Astrocyte (in vitro differentiated cells and primary cell): ENCODE results near the gene CEP250. TPM values are rescaled to one million over a fixed set of nuclear protein-coding genes. Genes with fewer than 3 reads are reported as not detected.
"Not testable (repeated sequence)": the region's sequence is repeated elsewhere in the genome, so short reads cannot be mapped to it uniquely, and the experiment has no call there.

Source experiments
- DNase-seq: peaks from one replicate; pipeline ENCODE4 v3.0.0-alpha.2; 2010; ENCODE audit warnings: low read depth
- FAIRE-seq: peaks from 2 replicates; lab custom pipeline; 2011; peaks lifted over from hg19 to GRCh38; lab: Jason Lieb, UNC
- H2AFZ ChIP-seq: 2 replicates; pipeline ENCODE4 v1.6.0; 2012; ENCODE audit warnings: low read depth, low read length, inconsistent platforms
- H3K27ac ChIP-seq: 2 replicates; pipeline ENCODE4 v1.5.1; 2011; ENCODE audit warnings: low read depth, low read length, inconsistent platforms
- H3K27me3 ChIP-seq: 2 replicates; pipeline ENCODE4 v1.6.0; 2011; ENCODE audit warnings: low read length, inconsistent platforms; ENCODE audit not compliant: insufficient read depth
- H3K36me3 ChIP-seq: 2 replicates; pipeline ENCODE4 v1.5.1; 2011; ENCODE audit warnings: low read length, inconsistent platforms; ENCODE audit not compliant: insufficient read depth
- H3K4me1 ChIP-seq: 2 replicates; pipeline ENCODE4 v1.5.1; 2011; ENCODE audit warnings: low read length, inconsistent platforms; ENCODE audit not compliant: insufficient read depth
- H3K4me2 ChIP-seq: 2 replicates; pipeline ENCODE4 v1.6.0; 2012; ENCODE audit warnings: low read length, inconsistent platforms
- H3K4me3 ChIP-seq: 2 replicates; pipeline ENCODE4 v1.5.1; 2011; ENCODE audit warnings: low read depth, mild to moderate bottlenecking, low read length, inconsistent platforms; ENCODE audit not compliant: insufficient read depth
- H3K79me2 ChIP-seq: 2 replicates; pipeline ENCODE4 v1.6.0; 2012; ENCODE audit warnings: mild to moderate bottlenecking, low read length, inconsistent platforms; ENCODE audit not compliant: insufficient read depth
- H3K9ac ChIP-seq: 2 replicates; pipeline ENCODE4 v1.6.0; 2012; ENCODE audit warnings: mild to moderate bottlenecking, low read length, inconsistent platforms
- H3K9me3 ChIP-seq: 2 replicates; pipeline ENCODE4 v1.5.1; 2012; ENCODE audit warnings: low read depth, mild to moderate bottlenecking, low read length, inconsistent platforms; ENCODE audit not compliant: insufficient read depth
- H4K20me1 ChIP-seq: 2 replicates; pipeline ENCODE4 v1.6.0; 2012; ENCODE audit warnings: low read length, inconsistent platforms; ENCODE audit not compliant: insufficient read depth
- H3K27ac Mint-ChIP-seq: one replicate; pipeline ENCODE4 v1.8.0; 2021; ENCODE audit warnings: mild to moderate bottlenecking, mixed read lengths; ENCODE audit not compliant: unreplicated experiment
- H3K27me3 Mint-ChIP-seq: one replicate; pipeline ENCODE4 v1.8.0; 2021; ENCODE audit warnings: low read depth, mixed read lengths; ENCODE audit not compliant: unreplicated experiment
- H3K36me3 Mint-ChIP-seq: one replicate; pipeline ENCODE4 v1.8.0; 2021; ENCODE audit warnings: low read depth, mixed read lengths; ENCODE audit not compliant: unreplicated experiment
- H3K4me1 Mint-ChIP-seq: one replicate; pipeline ENCODE4 v1.8.0; 2021; ENCODE audit warnings: low read depth, mixed read lengths; ENCODE audit not compliant: unreplicated experiment
- H3K4me3 Mint-ChIP-seq: one replicate; pipeline ENCODE4 v1.8.0; 2021; ENCODE audit warnings: mild to moderate bottlenecking, moderate library complexity, mixed read lengths; ENCODE audit not compliant: unreplicated experiment
- H3K9me3 Mint-ChIP-seq: one replicate; pipeline ENCODE4 v1.8.0; 2021; ENCODE audit warnings: mild to moderate bottlenecking, mixed read lengths; ENCODE audit not compliant: unreplicated experiment
- EZH2 ChIP-seq: IDR thresholded peaks from 2 replicates; pipeline ENCODE4 v1.6.1; 2012; ENCODE audit warnings: mild to moderate bottlenecking, low read length, inconsistent platforms; ENCODE audit not compliant: insufficient read depth
- total RNA-seq: library from RNA; stranded (reverse); gene quantifications from 2 replicates; pipeline ENCODE4 v1.2.1, GENCODE V29; 2021
- TF ChIP-seq, protein P1 (sequence below): IDR thresholded peaks from 2 replicates; pipeline ENCODE4 v1.5.1; 2011; ENCODE audit warnings: low read depth, mild to moderate bottlenecking, inconsistent platforms, low read length, moderate library complexity; ENCODE audit not compliant: insufficient read depth

CEP250 gene
- total RNA-seq, 1 donor from 2014 or later = 107 TPM

- Mint-ChIP-seq H3K9me3 (no peaks in the 10 kb centered on the region), H3K4me3 (peak overlapping the region; percentile 94), H3K27ac (peak overlapping the region; percentile 59), H3K4me1 (peaks cover 2% of the 10 kb centered on the region), H3K36me3 (peaks cover 12% of the 10 kb centered on the region), H3K27me3 (no peaks in the 10 kb centered on the region)
- Histone ChIP-seq H2AFZ (no peak overlapping the region), H3K4me3 (peak overlapping the region; percentile 89), H3K4me1 (peaks cover 11% of the 10 kb centered on the region), H3K9me3 (no peaks in the 10 kb centered on the region), H3K4me2 (peak overlapping the region; percentile 91), H4K20me1 (no peaks in the 10 kb centered on the region), H3K27ac (no peak overlapping the region), H3K27me3 (no peaks in the 10 kb centered on the region), H3K36me3 (peaks cover 9% of the 10 kb centered on the region), H3K79me2 (peaks cover 10% of the 10 kb centered on the region), H3K9ac (no peak overlapping the region)
- TF ChIP-seq EZH2 = no peak
- TF ChIP-seq, protein P1, sequence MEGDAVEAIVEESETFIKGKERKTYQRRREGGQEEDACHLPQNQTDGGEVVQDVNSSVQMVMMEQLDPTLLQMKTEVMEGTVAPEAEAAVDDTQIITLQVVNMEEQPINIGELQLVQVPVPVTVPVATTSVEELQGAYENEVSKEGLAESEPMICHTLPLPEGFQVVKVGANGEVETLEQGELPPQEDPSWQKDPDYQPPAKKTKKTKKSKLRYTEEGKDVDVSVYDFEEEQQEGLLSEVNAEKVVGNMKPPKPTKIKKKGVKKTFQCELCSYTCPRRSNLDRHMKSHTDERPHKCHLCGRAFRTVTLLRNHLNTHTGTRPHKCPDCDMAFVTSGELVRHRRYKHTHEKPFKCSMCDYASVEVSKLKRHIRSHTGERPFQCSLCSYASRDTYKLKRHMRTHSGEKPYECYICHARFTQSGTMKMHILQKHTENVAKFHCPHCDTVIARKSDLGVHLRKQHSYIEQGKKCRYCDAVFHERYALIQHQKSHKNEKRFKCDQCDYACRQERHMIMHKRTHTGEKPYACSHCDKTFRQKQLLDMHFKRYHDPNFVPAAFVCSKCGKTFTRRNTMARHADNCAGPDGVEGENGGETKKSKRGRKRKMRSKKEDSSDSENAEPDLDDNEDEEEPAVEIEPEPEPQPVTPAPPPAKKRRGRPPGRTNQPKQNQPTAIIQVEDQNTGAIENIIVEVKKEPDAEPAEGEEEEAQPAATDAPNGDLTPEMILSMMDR = no peak
- DNase-seq (no peak), FAIRE-seq (no peak)
Measured at GRCh38 chr20:35542990-35543389, 87.6 kb downstream of the CEP250 start.

GRCh38 chr20:35544436-35544835 lies 89.0 kb downstream of the CEP250 start:
- Histone ChIP-seq H3K4me2 (no peak overlapping the region), H3K36me3 (peaks cover 20% of the 10 kb centered on the region), H3K9me3 (no peaks in the 10 kb centered on the region), H3K79me2 (peaks cover 10% of the 10 kb centered on the region), H3K27me3 (no peaks in the 10 kb centered on the region), H3K4me1 (peaks cover 11% of the 10 kb centered on the region), H2AFZ (no peak overlapping the region), H3K4me3 (no peak overlapping the region), H3K9ac (no peak overlapping the region), H4K20me1 (no peaks in the 10 kb centered on the region), H3K27ac (no peak overlapping the region)
- FAIRE-seq (no peak), DNase-seq (no peak)
- Mint-ChIP-seq H3K27me3 (no peaks in the 10 kb centered on the region), H3K4me1 (peaks cover 2% of the 10 kb centered on the region), H3K36me3 (peaks cover 16% of the 10 kb centered on the region), H3K4me3 (no peak overlapping the region), H3K27ac (no peak overlapping the region), H3K9me3 (no peaks in the 10 kb centered on the region)
- no peak for TF ChIP-seq EZH2
- TF ChIP-seq, protein P1 = no peak

DNA sequence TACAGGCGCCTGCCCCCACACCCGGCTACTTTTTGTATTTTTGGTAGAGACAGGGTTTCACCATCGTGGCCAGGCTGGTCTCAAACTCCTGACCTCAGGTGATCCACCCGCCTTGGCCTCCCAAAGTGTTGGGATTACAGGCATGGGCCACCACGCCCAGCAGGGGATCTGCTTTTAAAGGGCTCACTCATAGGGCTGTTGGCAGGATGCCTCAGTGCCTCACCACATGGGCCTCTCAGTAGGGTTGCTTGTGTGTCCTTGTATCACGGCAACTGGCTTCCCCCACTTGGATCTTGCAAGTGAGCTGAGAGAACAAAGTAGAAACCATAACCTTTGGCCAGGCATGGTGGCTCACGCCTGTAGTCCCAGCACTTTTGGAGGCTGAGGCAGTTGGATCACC lies 89.5 kb downstream of the CEP250 start:
- H3K79me2 ChIP-seq, H3K4me3 ChIP-seq, H4K20me1 ChIP-seq, H3K9me3 ChIP-seq, H3K27ac ChIP-seq, H3K4me3 Mint-ChIP-seq, H2AFZ ChIP-seq, H3K27me3 Mint-ChIP-seq, H3K27me3 ChIP-seq, H3K4me1 Mint-ChIP-seq, H3K4me2 ChIP-seq, H3K9ac ChIP-seq, H3K27ac Mint-ChIP-seq, FAIRE-seq, H3K9me3 Mint-ChIP-seq: not testable (repeated sequence)
- Histone ChIP-seq H3K4me1 (peaks cover 11% of the 10 kb centered on the region), H3K36me3 (peaks cover 20% of the 10 kb centered on the region)
- DNase-seq = peak; percentile 7
- peaks cover 18% of the 10 kb centered on the region for H3K36me3 Mint-ChIP-seq
